Uterus (tissue), 4 donors: Measurements from ENCODE around the gene CDK15. TPM values are rescaled to one million over a fixed set of nuclear protein-coding genes. Genes with fewer than 3 reads are reported as not detected.

Experiments
- DNase-seq, 2 donors: peaks; one replicate each; pipeline ENCODE4 v3.0.0-alpha.2; 2019 to 2020
- H3K27ac ChIP-seq, 2 donors: fragments of 200-600 bp; sonication (generic); 1 replicate in 1 of 2; 2 replicates in 1 of 2; pipeline ENCODE4 v1.5.1; 2016 to 2018
- H3K27me3 ChIP-seq, 2 donors: fragments of 200-600 bp; sonication (generic); one replicate each; pipeline ENCODE4 v1.5.1; 2018 to 2019; ENCODE audit warnings: control low read depth in 1 of 2
- H3K36me3 ChIP-seq, 2 donors: fragments of 200-600 bp; sonication (generic); one replicate each; pipeline ENCODE4 v1.5.1; 2019; ENCODE audit warnings: control low read depth in 1 of 2
- H3K4me1 ChIP-seq, 2 donors: fragments of 200-600 bp; sonication (generic); one replicate each; pipeline ENCODE4 v1.5.1; 2018 to 2019; ENCODE audit warnings: control low read depth in 1 of 2
- H3K4me3 ChIP-seq, 2 donors: fragments of 200-600 bp; sonication (generic); 1 replicate in 1 of 2; 2 replicates in 1 of 2; pipeline ENCODE4 v1.5.1; 2018 to 2019; ENCODE audit warnings: mild to moderate bottlenecking in 1 of 2
- H3K9me3 ChIP-seq, 2 donors: fragments of 200-600 bp; sonication (generic); one replicate each; pipeline ENCODE4 v1.5.1; 2019; ENCODE audit warnings: control low read depth in 1 of 2
- POLR2A ChIP-seq, 2 donors: fragments of 450-650 bp; IDR thresholded peaks; one replicate each; pipeline ENCODE4 v1.6.1; 2016; ENCODE audit warnings: antibody characterized with exemption in 2 of 2, mild to moderate bottlenecking in 1 of 2, moderate library complexity in 1 of 2
- intact Hi-C: fragments of 100-400 bp; cut with DNase I; formaldehyde crosslinking; loops from one replicate; pipeline ENCODE4 v1.15.1; 2023; ENCODE audit warnings: low total_unique reads
- total RNA-seq, 4 donors: library from RNA; depleted of rRNA in 3 of 4; stranded (reverse); fragments of >200 nt in 3 of 4; gene quantifications; one replicate each; pipeline versions ENCODE4 v1.1.0 to v1.2.4, GENCODE V29; 2014 to 2023
- TF ChIP-seq, protein P1 (sequence below), 4 experiments: fragments of 200-600 bp in 2 of 4; fragments of 450-650 bp in 2 of 4; sonication (generic) in 2 of 4; IDR thresholded peaks; one replicate each; pipeline ENCODE4 v1.5.1; 2016 to 2019; ENCODE audit warnings: antibody characterized with exemption in 4 of 4, mild to moderate bottlenecking in 2 of 4, moderate library complexity in 1 of 4
- donor health status: DM: yes; HTN: yes; CAD: no.

The CDK15 gene
- total RNA-seq, 4 donors from 2014 or later: 0.55 to 6.9 (median 0.88) TPM; not detected in 1

DNA sequence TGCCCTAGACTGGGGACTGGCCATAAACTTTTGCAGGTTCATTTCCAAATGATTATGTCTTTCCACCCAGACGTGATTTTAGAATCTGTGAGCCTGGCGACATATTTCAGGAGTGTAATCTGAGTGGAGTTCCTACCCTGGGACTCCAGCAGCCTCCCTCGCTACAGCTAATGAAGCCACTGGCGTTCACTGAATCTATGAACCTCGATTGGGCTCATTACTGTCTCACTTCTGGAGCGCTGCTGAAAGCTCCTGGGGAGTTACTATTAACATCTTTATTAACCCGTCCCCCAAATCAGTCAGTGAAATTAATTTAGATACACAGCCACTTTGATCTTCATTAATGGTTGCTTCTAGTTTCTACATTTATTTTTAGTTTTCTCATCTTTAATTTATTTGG is 56.5 kb downstream of the CDK15 start:
- Histone ChIP-seq H3K4me3 (no peak overlapping the region), H3K36me3 (no peaks in the 10 kb centered on the region), H3K27ac (no peak overlapping the region), H3K4me1 (no peaks in the 10 kb centered on the region), H3K9me3 (no peaks in the 10 kb centered on the region), H3K27me3 (no peaks in the 10 kb centered on the region)
- no peak for DNase-seq
- intact Hi-C loops: no loop called here
- TF ChIP-seq, protein P1, sequence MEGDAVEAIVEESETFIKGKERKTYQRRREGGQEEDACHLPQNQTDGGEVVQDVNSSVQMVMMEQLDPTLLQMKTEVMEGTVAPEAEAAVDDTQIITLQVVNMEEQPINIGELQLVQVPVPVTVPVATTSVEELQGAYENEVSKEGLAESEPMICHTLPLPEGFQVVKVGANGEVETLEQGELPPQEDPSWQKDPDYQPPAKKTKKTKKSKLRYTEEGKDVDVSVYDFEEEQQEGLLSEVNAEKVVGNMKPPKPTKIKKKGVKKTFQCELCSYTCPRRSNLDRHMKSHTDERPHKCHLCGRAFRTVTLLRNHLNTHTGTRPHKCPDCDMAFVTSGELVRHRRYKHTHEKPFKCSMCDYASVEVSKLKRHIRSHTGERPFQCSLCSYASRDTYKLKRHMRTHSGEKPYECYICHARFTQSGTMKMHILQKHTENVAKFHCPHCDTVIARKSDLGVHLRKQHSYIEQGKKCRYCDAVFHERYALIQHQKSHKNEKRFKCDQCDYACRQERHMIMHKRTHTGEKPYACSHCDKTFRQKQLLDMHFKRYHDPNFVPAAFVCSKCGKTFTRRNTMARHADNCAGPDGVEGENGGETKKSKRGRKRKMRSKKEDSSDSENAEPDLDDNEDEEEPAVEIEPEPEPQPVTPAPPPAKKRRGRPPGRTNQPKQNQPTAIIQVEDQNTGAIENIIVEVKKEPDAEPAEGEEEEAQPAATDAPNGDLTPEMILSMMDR (IDR thresholded peaks at IDR 0.05): no peak
- TF ChIP-seq POLR2A (IDR thresholded peaks at IDR 0.05): no peak

DNA sequence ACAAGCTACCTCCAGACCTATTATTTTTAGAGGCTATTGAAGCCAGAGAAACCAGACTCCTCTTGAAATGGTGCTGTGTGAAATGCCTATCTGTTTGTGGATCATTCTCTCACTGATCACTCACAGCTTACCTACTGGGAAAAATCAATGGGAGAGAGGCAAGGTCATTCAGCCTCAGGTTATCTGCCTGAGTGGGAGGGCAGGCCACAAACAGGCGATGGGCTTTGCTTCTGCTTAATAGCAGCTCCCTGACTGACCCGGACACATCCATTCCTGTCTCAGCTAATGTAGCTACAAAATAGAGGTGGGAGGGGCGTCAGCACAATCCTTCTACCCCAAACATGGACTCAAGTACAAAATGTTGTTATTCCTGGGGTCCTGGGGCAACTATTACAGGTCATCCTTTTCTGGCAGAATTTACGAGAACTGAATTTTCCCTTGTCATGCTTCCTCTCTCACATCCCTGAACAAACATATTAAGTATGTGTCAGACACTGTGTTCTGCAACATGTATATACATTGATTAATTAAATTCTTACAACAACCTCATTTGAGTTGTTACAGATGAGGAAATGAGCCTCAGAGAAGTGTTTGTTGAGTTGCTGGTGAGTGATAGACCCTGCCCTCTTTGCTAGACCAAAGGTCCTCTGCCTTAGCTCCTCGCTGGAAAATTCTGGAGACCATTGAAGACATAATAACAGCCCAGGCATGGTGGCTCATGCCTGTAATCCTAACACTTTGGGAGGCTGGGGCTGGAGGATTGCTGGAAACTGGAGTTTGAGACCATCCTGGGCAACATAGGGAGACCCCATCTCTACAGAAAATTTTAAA is 60.5 kb downstream of the CDK15 start:
- no peak for TF ChIP-seq POLR2A (IDR thresholded peaks at IDR 0.05)
- TF ChIP-seq, protein P1 (IDR thresholded peaks at IDR 0.05): no peak
- Histone ChIP-seq H3K9me3 (no peaks in the 10 kb centered on the region), H3K4me1 (no peaks in the 10 kb centered on the region), H3K4me3 (no peak overlapping the region), H3K36me3 (no peaks in the 10 kb centered on the region), H3K27ac (no peak overlapping the region), H3K27me3 (peaks cover 0 to 3% of the 10 kb centered on the region in 2 donors)
- no peak for DNase-seq
- intact Hi-C loops: no loop called here

DNA sequence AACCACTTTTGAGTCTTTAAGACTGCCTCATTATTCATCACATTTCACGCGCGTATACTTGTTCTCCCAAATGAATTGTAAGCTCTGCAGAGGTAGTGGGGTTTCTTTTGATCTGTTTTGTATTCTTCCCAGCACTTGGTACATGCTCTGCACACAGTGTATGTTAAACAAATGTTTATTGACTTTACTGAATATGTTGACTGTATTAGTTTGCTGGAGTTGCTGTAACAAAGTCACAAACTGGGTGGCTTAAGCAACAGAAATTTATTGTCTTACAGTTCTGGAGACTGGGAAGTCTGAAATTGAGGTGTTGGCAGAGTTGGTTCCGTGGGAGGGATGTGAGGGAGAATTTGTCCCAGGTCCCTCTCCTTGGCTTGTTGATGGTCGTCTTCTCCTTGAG is 65.1 kb downstream of the CDK15 start:
- Histone ChIP-seq H3K4me1 (no peaks in the 10 kb centered on the region), H3K9me3 (no peaks in the 10 kb centered on the region), H3K4me3 (no peak overlapping the region), H3K27ac (no peak overlapping the region), H3K27me3 (peaks cover 0 to 5% of the 10 kb centered on the region in 2 donors), H3K36me3 (no peaks in the 10 kb centered on the region)
- TF ChIP-seq POLR2A (IDR thresholded peaks at IDR 0.05): no peak
- TF ChIP-seq, protein P1 (IDR thresholded peaks at IDR 0.05): no peak
- intact Hi-C loops: no loop called here
- DNase-seq: no peak

DNA sequence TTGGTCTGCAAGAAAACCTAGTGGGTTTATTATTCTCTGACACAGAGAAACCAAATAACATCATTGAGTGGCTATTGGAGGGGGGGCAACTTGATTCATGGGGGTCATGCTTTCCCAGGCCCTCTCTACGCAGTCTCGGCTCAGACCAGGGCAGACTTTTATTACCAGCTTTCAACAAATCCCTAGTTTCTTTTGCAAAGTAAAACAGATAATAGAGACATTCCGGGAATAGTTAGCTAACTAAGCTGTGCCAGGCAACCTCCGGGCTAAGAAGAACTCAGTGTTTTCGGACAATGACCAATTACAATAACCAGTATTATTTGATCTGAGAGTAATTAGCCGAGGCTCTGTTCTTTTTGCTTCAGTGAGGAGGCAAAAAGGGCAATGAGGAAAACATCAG is 66.3 kb downstream of the CDK15 start:
- intact Hi-C loops: no loop called here

DNA sequence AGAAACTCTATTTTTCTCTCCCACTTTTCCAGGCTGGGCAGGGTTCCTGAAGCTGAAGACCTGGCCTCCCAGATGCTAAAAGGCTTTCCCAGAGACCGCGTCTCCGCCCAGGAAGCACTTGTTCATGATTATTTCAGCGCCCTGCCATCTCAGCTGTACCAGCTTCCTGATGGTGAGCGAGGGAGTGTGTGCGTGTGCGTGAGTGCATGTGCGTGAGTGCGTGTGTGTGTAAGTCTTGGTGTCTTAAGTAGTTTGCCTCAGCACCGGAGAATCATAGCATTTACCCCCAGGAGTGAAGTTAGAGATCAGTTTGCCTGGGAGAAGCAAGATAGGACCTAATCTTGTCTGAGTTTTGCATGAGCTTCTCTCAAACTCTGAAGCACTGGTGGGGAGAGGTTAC is 73.7 kb downstream of the CDK15 start:
- no peak for TF ChIP-seq POLR2A (IDR thresholded peaks at IDR 0.05)
- TF ChIP-seq, protein P1 (IDR thresholded peaks at IDR 0.05): no peak
- no peaks in the 10 kb centered on the region for H3K27me3 ChIP-seq
- no peaks in the 10 kb centered on the region for H3K36me3 ChIP-seq
- H3K4me1 ChIP-seq: no peaks in the 10 kb centered on the region
- no peak overlapping the region for H3K4me3 ChIP-seq
- intact Hi-C loops: no loop called here
- no peak overlapping the region for H3K27ac ChIP-seq
- no peak for DNase-seq
- no peaks in the 10 kb centered on the region for H3K9me3 ChIP-seq

More for the DNA sequence above, 66.3 kb downstream of the CDK15 start:
- no peaks in the 10 kb centered on the region for H3K9me3 ChIP-seq
- no peaks in the 10 kb centered on the region for H3K36me3 ChIP-seq
- H3K27me3 ChIP-seq: peaks cover 0 to 5% of the 10 kb centered on the region in 2 donors
- H3K4me1 ChIP-seq: no peaks in the 10 kb centered on the region
- DNase-seq: no peak
- TF ChIP-seq POLR2A (IDR thresholded peaks at IDR 0.05): no peak
- TF ChIP-seq, protein P1 (IDR thresholded peaks at IDR 0.05): no peak
- no peak overlapping the region for H3K4me3 ChIP-seq
- no peak overlapping the region for H3K27ac ChIP-seq
